T-cell (primary cell): ENCODE measurements around the gene HSP90AB1. TPM values are rescaled to one million over a fixed set of nuclear protein-coding genes. Genes with fewer than 3 reads are reported as not detected.

Experiments
- ATAC-seq, 4 experiments: fragments of 200-7000 bp in 3 of 4; fragments of 150-1000 bp in 1 of 4; cut with Tn5 transposase; replicated peaks in 1 of 4; 1 replicate in 3 of 4; 2 replicates in 1 of 4; pipeline ENCODE4 v1.10.0; 2021; ENCODE audit warnings: moderate library complexity in 3 of 4, mild to moderate bottlenecking in 2 of 4, moderate number of reproducible peaks in 1 of 4
- CTCF ChIA-PET, 2 donors: fragments of 300-600 bp; sonication (Branson Sonifier 250); formaldehyde crosslinking; loops; one replicate each; lab custom pipeline; 2022; ENCODE audit warnings: antibody characterized with exemption in 2 of 2; lab: Charles Lee
- POLR2A ChIA-PET, 2 donors: fragments of 300-600 bp; sonication (Branson Sonifier 250); formaldehyde crosslinking; loops; one replicate each; lab custom pipeline; 2022; ENCODE audit warnings: antibody characterized with exemption in 2 of 2; lab: Charles Lee
- DNase-seq, 35 experiments: peaks; one replicate each; pipeline versions ENCODE4 v3.0.0 to v3.0.0-alpha.2; 2013 to 2023
- H3K27ac ChIP-seq: one replicate; pipeline ENCODE4 v1.5.1; 2013; ENCODE audit warnings: low read length
- H3K27me3 ChIP-seq, 2 experiments: replicated peaks in 1 of 2; 1 replicate in 1 of 2; 2 replicates in 1 of 2; pipeline versions ENCODE4 v1.6.1 to v1.7.0; 2013; ENCODE audit warnings: low read length in 1 of 2, mixed read lengths in 1 of 2; ENCODE audit not compliant: control insufficient read depth in 2 of 2, insufficient read depth in 2 of 2; ENCODE audit errors: extremely low read depth in 1 of 2
- H3K36me3 ChIP-seq, 2 donors: 1 replicate in 1 of 2; 2 replicates in 1 of 2; pipeline versions ENCODE4 v1.6.1 to v1.7.0; 2013; ENCODE audit warnings: low read length in 1 of 2; ENCODE audit not compliant: control insufficient read depth in 2 of 2, insufficient read depth in 1 of 2; ENCODE audit errors: extremely low read depth in 1 of 2
- H3K4me1 ChIP-seq, 2 experiments: 1 replicate in 1 of 2; 2 replicates in 1 of 2; pipeline versions ENCODE4 v1.6.1 to v1.7.0; 2013; ENCODE audit warnings: low read length in 2 of 2, mixed read lengths in 1 of 2; ENCODE audit not compliant: insufficient read depth in 2 of 2, control insufficient read depth in 1 of 2; ENCODE audit errors: extremely low read depth in 1 of 2
- H3K4me3 ChIP-seq, 2 donors: 1 replicate in 1 of 2; 2 replicates in 1 of 2; pipeline versions ENCODE4 v1.5.1 to v1.7.0; 2013; ENCODE audit warnings: mild to moderate bottlenecking in 2 of 2, low read length in 1 of 2, moderate library complexity in 1 of 2; ENCODE audit not compliant: control insufficient read depth in 1 of 2; ENCODE audit errors: extremely low read depth in 1 of 2
- H3K9me3 ChIP-seq: 2 replicates; pipeline ENCODE4 v1.7.0; 2013
- H3K27ac Mint-ChIP-seq, 2 donors: one replicate each; pipeline ENCODE4 v1.8.0; 2020 to 2021; ENCODE audit warnings: mild to moderate bottlenecking in 2 of 2, mixed read lengths in 2 of 2
- H3K27me3 Mint-ChIP-seq, 2 donors: one replicate each; pipeline ENCODE4 v1.8.0; 2021 to 2022; ENCODE audit warnings: mixed read lengths in 2 of 2
- H3K36me3 Mint-ChIP-seq: one replicate; pipeline ENCODE4 v1.8.0; 2021; ENCODE audit warnings: mixed read lengths
- H3K4me1 Mint-ChIP-seq, 3 donors: one replicate each; pipeline ENCODE4 v1.8.0; 2020 to 2022; ENCODE audit warnings: mixed read lengths in 3 of 3, mild to moderate bottlenecking in 1 of 3
- H3K4me3 Mint-ChIP-seq, 3 donors: one replicate each; pipeline ENCODE4 v1.8.0; 2020 to 2022; ENCODE audit warnings: mild to moderate bottlenecking in 3 of 3, mixed read lengths in 3 of 3, moderate library complexity in 3 of 3
- H3K9me3 Mint-ChIP-seq, 3 donors: one replicate each; pipeline ENCODE4 v1.8.0; 2020 to 2022; ENCODE audit warnings: mixed read lengths in 3 of 3
- WGBS: methylation state at CpG from one replicate; pipeline ENCODE4 v1.1.5; 2013; ENCODE audit warnings: missing lambda C conversion rate; ENCODE audit not compliant: insufficient coverage; 5-methylcytosine and 5-hydroxymethylcytosine counted together
- total RNA-seq, 35 experiments: library from RNA in 6 of 35; stranded (reverse) in 6 of 35; fragments of 120-200 nt in 1 of 35; gene quantifications; one replicate each; pipeline versions ENCODE4 v1.2.1 to v1.2.4 and lab custom pipeline; 2013 to 2026

The HSP90AB1 gene
- total RNA-seq, 5 donors from 2014 or later (not counting 1 experiment from before 2014, with no cell fraction given) = 394 to 454 (median 404) TPM

DNA sequence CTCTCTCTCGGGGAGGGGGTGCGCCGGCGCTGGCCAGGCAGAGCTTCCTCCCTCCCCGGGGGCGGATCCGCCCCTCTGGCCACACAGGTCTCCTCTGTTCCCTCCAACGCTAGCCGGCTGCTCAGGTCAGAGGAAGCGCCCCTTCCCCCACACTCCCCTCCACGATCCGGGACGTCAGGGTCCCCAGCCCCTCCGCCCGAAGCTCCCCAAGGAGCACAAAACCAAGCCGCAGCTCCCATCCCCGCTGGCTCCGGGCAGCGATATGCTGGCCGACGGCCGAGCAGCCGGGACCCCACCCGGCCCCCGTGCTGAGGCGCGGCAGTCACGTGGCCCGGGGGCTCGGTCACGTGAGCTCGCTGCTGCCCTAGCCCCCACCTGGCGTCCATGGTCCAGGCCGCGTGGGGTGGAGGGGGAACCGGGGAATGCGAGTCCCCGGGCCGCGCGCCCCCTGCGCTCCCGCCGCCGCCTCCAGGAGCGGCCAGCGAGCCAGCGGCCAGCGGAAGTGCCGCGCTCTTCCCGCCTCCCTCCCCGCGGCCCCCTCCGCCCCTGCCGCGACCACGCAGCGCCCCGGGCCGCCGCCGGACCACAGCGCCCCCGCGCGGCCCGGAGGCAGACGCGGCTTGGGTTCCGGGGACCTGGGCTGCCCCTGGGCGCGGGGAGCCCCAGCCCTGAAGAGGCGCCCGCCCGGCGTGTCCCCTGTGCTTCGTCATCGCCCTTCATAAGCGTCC lies 10.3 kb downstream of the HSP90AB1 start, which contains the start of gene SLC35B2:
TSS of gene SLC35B2 (minus strand) at position 504 of the 728 bp plus-strand sequence. CDS start at position 386, 118 bp downstream.
- 0% methylated on average over 77 of the region's 80 CpGs for WGBS
- Histone ChIP-seq H3K27me3 (no peaks in the 10 kb centered on the region), H3K27ac (peak within 1 kb of the TSS; percentile 71), H3K4me3 (peak within 1 kb of the TSS; percentile 73 to 75), H3K4me1 (peaks cover 5 to 45% of the 10 kb centered on the region in 2 experiments), H3K9me3 (no peaks in the 10 kb centered on the region), H3K36me3 (peaks cover 7 to 61% of the 10 kb centered on the region in 2 donors)
- peak; percentile 74 to 86 (median 84) for ATAC-seq
- Mint-ChIP-seq H3K27me3 (no peaks in the 10 kb centered on the region), H3K4me1 (peaks cover 49 to 70% (median 61%) of the 10 kb centered on the region in 3 donors), H3K9me3 (no peaks in the 10 kb centered on the region), H3K36me3 (peaks cover 32% of the 10 kb centered on the region), H3K4me3 (peak within 1 kb of the TSS; percentile 85 to 90 (median 86)), H3K27ac (peak within 1 kb of the TSS; percentile 93 to 94)
- POLR2A ChIA-PET = interaction anchor here (0.6 to 3.1 kb wide), 3 partner anchors 9 to 31 kb away, joined by 4 to 28 read pairs (median 7); partner anchors contain the start of gene HSP90AB1 (in 1 of the 2)
- DNase-seq = peak in 33 of 35 experiments; percentile 32 to 85 (median 52)
- CTCF ChIA-PET = interaction anchor here (0.6 to 2.8 kb wide), 8 partner anchors 9 to 84 kb away, joined by 3 to 15 read pairs (median 6); partner anchors contain the start of genes HSP90AB1 (in 1 of the 2) and SLC29A1 (in 1 of the 2)

DNA sequence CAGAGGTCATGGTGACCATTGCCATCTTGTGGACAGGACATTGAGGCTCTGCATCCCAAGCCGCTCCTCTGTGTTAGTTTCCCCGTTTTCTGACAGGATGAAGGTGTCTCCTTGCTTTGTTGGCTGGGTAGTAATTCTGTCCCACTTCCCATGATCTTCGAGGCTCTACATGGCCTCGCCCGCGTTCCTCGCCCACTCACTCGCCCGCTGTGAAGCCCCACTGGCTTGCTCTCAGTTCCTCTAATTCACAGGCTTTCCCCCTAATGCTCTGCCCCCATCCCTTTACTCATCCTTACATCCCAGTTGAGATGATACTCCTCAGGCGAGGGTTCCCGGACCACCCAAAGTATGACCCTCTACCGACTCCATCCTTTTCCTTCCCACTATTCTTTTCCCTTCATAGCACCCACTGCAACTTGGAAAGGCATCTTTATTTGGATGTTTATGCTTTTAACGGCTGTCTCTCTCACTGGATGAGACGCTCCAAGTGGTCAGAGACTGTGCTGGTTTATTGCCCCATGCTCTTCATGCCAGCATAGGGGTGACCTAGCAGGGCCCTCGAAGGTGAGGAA lies 10.9 kb downstream of the HSP90AB1 start:
- CTCF ChIA-PET = interaction anchor here in 1 of 2 donors (1.4 to 1.5 kb wide), 2 partner anchors 12 to 15 kb away, joined by 6 to 9 read pairs; partner anchors contain the start of gene HSP90AB1
- Mint-ChIP-seq H3K27me3 (no peaks in the 10 kb centered on the region), H3K27ac (peak overlapping the region; percentile 84 to 93), H3K4me1 (peaks cover 51 to 73% (median 63%) of the 10 kb centered on the region in 3 donors), H3K4me3 (peak overlapping the region; percentile 79 to 86 (median 86)), H3K36me3 (peaks cover 27% of the 10 kb centered on the region), H3K9me3 (no peaks in the 10 kb centered on the region)
- no peak for DNase-seq
- H3K36me3 ChIP-seq = peaks cover 7 to 56% of the 10 kb centered on the region in 2 donors
- WGBS = 81% methylated on average over 5 of the region's 15 CpGs
- H3K27ac ChIP-seq = peak overlapping the region; percentile 71
- peak overlapping the region; percentile 15 to 34 for H3K4me3 ChIP-seq
- no peaks in the 10 kb centered on the region for H3K9me3 ChIP-seq
- H3K4me1 ChIP-seq = peaks cover 5 to 51% of the 10 kb centered on the region in 2 experiments
- no peaks in the 10 kb centered on the region for H3K27me3 ChIP-seq
- POLR2A ChIA-PET = interaction anchor here (1.7 to 3.1 kb wide), 2 partner anchors 10 kb away, joined by 7 to 28 read pairs; partner anchors contain the start of gene HSP90AB1 (in 1 of the 2)
- ATAC-seq = peak in 1 of 4 experiments; percentile 2

DNA sequence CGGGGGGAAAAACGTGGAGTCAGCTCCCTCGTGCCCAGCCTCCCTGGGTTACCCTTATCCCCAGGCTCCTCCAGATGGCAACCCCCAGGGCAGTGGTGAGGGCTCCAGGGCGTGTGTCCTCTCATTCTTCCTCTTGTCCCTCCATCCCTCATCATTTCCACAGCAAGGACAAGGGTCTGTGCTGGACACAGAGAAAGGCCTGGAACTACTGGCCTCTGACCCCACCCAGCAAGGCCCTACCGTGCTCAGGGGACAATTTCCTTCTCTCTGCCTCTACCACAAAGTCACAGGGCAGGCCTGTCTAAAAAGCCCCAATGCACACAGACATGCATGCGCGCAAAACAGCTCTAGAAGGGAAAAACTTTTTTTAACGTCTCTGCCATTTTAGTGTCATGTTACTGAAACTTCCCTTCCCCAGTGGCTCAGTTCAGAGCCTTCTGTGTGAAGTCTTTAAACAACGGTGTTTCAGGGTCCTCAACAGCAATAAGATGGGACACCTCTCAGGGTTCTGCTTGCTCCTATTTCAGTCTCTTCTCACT lies 11.5 kb downstream of the HSP90AB1 start:
- Histone ChIP-seq H3K9me3 (no peaks in the 10 kb centered on the region), H3K27ac (peak overlapping the region; percentile 71), H3K27me3 (no peaks in the 10 kb centered on the region), H3K4me3 (no peak overlapping the region), H3K36me3 (peaks cover 7 to 51% of the 10 kb centered on the region in 2 donors), H3K4me1 (peaks cover 9 to 56% of the 10 kb centered on the region in 2 experiments)
- H3K4me3 Mint-ChIP-seq = peak overlapping the region; percentile 79 to 86 (median 86)
- H3K4me1 Mint-ChIP-seq = peaks cover 52 to 74% (median 63%) of the 10 kb centered on the region in 3 donors
- peaks cover 22% of the 10 kb centered on the region for H3K36me3 Mint-ChIP-seq
- peak overlapping the region; percentile 84 to 93 for H3K27ac Mint-ChIP-seq
- POLR2A ChIA-PET = no interaction called here
- 100% methylated on average over 4 of the region's 9 CpGs for WGBS
- no peaks in the 10 kb centered on the region for H3K27me3 Mint-ChIP-seq
- CTCF ChIA-PET = no interaction called here
- no peak for ATAC-seq
- no peaks in the 10 kb centered on the region for H3K9me3 Mint-ChIP-seq
- no peak for DNase-seq

DNA sequence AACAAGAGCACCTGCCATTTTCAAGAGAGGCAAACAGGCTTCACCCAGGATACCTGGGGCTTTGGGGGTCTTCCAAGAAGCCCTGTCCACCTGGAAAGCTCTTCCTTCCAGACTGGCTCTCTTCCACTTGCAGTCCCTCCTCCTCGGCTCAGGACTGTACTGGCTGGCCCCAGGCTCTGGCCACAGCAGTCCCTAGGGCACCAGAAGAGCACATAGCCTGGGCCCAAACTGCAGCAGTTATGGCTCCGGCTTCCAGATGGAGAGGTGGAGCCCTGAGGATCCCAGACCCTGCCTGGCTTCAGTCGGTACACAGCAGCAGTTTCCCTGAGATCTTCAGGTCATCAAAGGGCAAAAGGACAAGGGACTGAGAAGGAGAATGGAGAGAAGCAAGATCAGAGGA lies 12.0 kb downstream of the HSP90AB1 start:
- WGBS = 100% methylated on average over 3 of the region's 3 CpGs
- no peak overlapping the region for H3K27ac ChIP-seq

DNA sequence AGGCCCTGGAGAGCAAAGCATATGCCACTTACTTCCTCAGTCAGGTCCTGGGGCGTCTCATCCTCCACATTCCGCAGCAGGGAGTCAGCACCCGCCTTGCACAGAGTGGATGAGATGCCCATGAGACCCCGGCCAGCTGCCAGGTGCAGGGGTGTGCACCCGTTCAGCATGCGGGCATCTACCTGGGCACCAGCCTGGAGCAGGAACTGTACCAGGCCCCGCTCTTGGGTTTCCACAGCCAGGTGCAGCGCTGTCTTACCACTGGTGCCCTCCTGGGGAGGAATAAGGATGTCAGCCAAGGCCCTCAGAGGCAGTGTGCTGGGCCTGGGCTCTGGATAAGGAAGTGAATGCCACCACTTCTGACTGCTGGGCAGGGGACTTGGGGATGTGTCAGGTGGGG lies 13.1 kb downstream of the HSP90AB1 start:
- H3K4me3 Mint-ChIP-seq = no peak overlapping the region
- DNase-seq = no peak

More for the DNA sequence above, 12.0 kb downstream of the HSP90AB1 start:
- POLR2A ChIA-PET = no interaction called here
- Mint-ChIP-seq H3K36me3 (peaks cover 17% of the 10 kb centered on the region), H3K4me3 (peak overlapping the region; percentile 79 to 86 (median 86)), H3K9me3 (no peaks in the 10 kb centered on the region), H3K4me1 (peaks cover 52 to 75% (median 63%) of the 10 kb centered on the region in 3 donors), H3K27me3 (no peaks in the 10 kb centered on the region), H3K27ac (peak overlapping the region; percentile 84 to 93)
- no peaks in the 10 kb centered on the region for H3K27me3 ChIP-seq
- H3K9me3 ChIP-seq = no peaks in the 10 kb centered on the region
- no peak overlapping the region for H3K4me3 ChIP-seq
- H3K36me3 ChIP-seq = peaks cover 7 to 45% of the 10 kb centered on the region in 2 donors
- CTCF ChIA-PET = no interaction called here
- ATAC-seq (no peak), DNase-seq (no peak)
- peaks cover 13 to 60% of the 10 kb centered on the region in 2 experiments for H3K4me1 ChIP-seq

More for the DNA sequence above, 13.1 kb downstream of the HSP90AB1 start:
- H3K36me3 ChIP-seq = peaks cover 3 to 35% of the 10 kb centered on the region in 2 donors
- ChIA-PET POLR2A (interaction anchor here in 1 of 2 donors (0.5 kb wide), 1 partner anchor 689 kb away, joined by 3 read pairs; no protein-coding TSS in a partner anchor), CTCF (no interaction called here)
- Mint-ChIP-seq H3K27ac (peak overlapping the region in 1 of 2 donors; percentile 36), H3K4me1 (peaks cover 56 to 74% (median 66%) of the 10 kb centered on the region in 3 donors), H3K27me3 (no peaks in the 10 kb centered on the region), H3K36me3 (peaks cover 12% of the 10 kb centered on the region), H3K9me3 (no peaks in the 10 kb centered on the region)
- 94% methylated on average over 8 of the region's 8 CpGs for WGBS
- peaks cover 22 to 63% of the 10 kb centered on the region in 2 experiments for H3K4me1 ChIP-seq
- no peaks in the 10 kb centered on the region for H3K9me3 ChIP-seq
- no peak overlapping the region for H3K27ac ChIP-seq
- no peaks in the 10 kb centered on the region for H3K27me3 ChIP-seq
- ATAC-seq = no peak
- no peak overlapping the region for H3K4me3 ChIP-seq
